GM21367 (cell line): ENCODE data around the gene NEURL2.

Source experiments
- ATAC-seq: cut with Tn5 transposase; IDR thresholded peaks from one replicate; pipeline ENCODE4 v1.9.1; 2021; ENCODE audit not compliant: unreplicated experiment

The NEURL2 gene

GRCh38 chr20:45848421-45848820, 42.6 kb downstream of the NEURL2 start:
- ATAC-seq = no peak

- ATAC-seq = no peak
These were observed 45.6 kb downstream of the NEURL2 start for GRCh38 chr20:45845452-45845851.

- ATAC-seq = no peak
These were observed 47.5 kb downstream of the NEURL2 start for GRCh38 chr20:45843506-45843905.

GRCh38 chr20:45842169-45842812, 48.7 kb downstream of the NEURL2 start:
- ATAC-seq = peak; percentile 60

- no peak for ATAC-seq
These were observed 49.4 kb downstream of the NEURL2 start for GRCh38 chr20:45841407-45842129.

- ATAC-seq = no peak
These were observed 50.3 kb downstream of the NEURL2 start for GRCh38 chr20:45840700-45841198.
